Peyer's patch (tissue), 4 donors: Measurements from ENCODE around the gene CLEC5A. TPM values are rescaled to one million over a fixed set of nuclear protein-coding genes. Genes with fewer than 3 reads are reported as not detected.

Source experiments
- DNase-seq, 3 donors: peaks; one replicate each; pipeline ENCODE4 v3.0.0-alpha.2; 2017 to 2019
- H3K27ac ChIP-seq, 4 donors: fragments of 200-600 bp; sonication (generic); one replicate each; pipeline ENCODE4 v1.5.1; 2016 to 2019
- H3K27me3 ChIP-seq, 2 donors: fragments of 200-600 bp; sonication (generic); one replicate each; pipeline ENCODE4 v1.5.1; 2019
- H3K36me3 ChIP-seq, 3 donors: fragments of 200-600 bp; sonication (generic); one replicate each; pipeline ENCODE4 v1.5.1; 2016 to 2019
- H3K4me1 ChIP-seq, 4 donors: fragments of 200-600 bp; sonication (generic); one replicate each; pipeline ENCODE4 v1.5.1; 2016 to 2019
- H3K4me3 ChIP-seq, 4 donors: fragments of 200-600 bp; sonication (generic); 1 replicate in 3 of 4; 2 replicates in 1 of 4; pipeline ENCODE4 v1.5.1; 2016 to 2019; ENCODE audit warnings: mild to moderate bottlenecking in 1 of 4
- H3K9me3 ChIP-seq, 4 donors: fragments of 200-600 bp; sonication (generic); one replicate each; pipeline ENCODE4 v1.5.1; 2016 to 2019; ENCODE audit warnings: mild to moderate bottlenecking in 1 of 4
- CTCF ChIP-seq, 6 experiments: fragments of 450-650 bp in 4 of 6; fragments of 200-600 bp in 2 of 6; sonication (generic) in 1 of 6; IDR thresholded peaks; one replicate each; pipeline ENCODE4 v1.5.1; 2017 to 2019; ENCODE audit warnings: antibody characterized with exemption in 6 of 6, mild to moderate bottlenecking in 3 of 6, moderate library complexity in 1 of 6
- POLR2A ChIP-seq, 2 donors: fragments of 450-650 bp; IDR thresholded peaks; one replicate each; pipeline ENCODE4 v1.5.1; 2017; ENCODE audit warnings: antibody characterized with exemption in 2 of 2, mild to moderate bottlenecking in 2 of 2, moderate library complexity in 2 of 2
- total RNA-seq, 4 donors: library from RNA; depleted of rRNA; stranded (reverse); fragments of >200 nt; gene quantifications; one replicate each; pipeline ENCODE4 v1.1.0, GENCODE V29; 2016

Gene CLEC5A
- total RNA-seq, 4 donors from 2014 or later, result not detected

GRCh38 chr7:141877365-141877764 lies 69.4 kb downstream of the CLEC5A start:
- H3K27me3 ChIP-seq, result no peaks in the 10 kb centered on the region
- DNase-seq, result no peak
- TF ChIP-seq CTCF (IDR thresholded peaks at IDR 0.05) (no peak), POLR2A (IDR thresholded peaks at IDR 0.05) (no peak)
- no peaks in the 10 kb centered on the region for H3K9me3 ChIP-seq
- H3K4me1 ChIP-seq, result no peaks in the 10 kb centered on the region
- no peak overlapping the region for H3K27ac ChIP-seq
- no peak overlapping the region for H3K4me3 ChIP-seq
- no peaks in the 10 kb centered on the region for H3K36me3 ChIP-seq

Other genes with a start within 250 kb of the CLEC5A start
- 10 to 100 TPM; 22.6 to 31.0 (median 26.4) TPM for gene DENND11, start 244.8 kb downstream of the CLEC5A start, total RNA-seq
- not detected for gene WEE2, start 238.6 kb downstream of the CLEC5A start, total RNA-seq
- gene SSBP1, start 208.6 kb downstream of the CLEC5A start, total RNA-seq, result 100 to 1,000 TPM in 1 of 4 donors, 10 to 100 TPM in 3; 54.4 to 106 (median 67.7) TPM
- 1 to 10 TPM; 5.7 to 6.6 (median 6.3) TPM for gene TAS2R3, start 182.9 kb downstream of the CLEC5A start, total RNA-seq
- gene TAS2R4, start 170.3 kb downstream of the CLEC5A start, total RNA-seq, result 1 to 10 TPM in 3 of 4 donors, not detected in 1; 1.9 to 5.6 (median 3.3) TPM
- 1 to 10 TPM; 2.1 to 6.0 (median 5.2) TPM for gene TAS2R5, start 156.8 kb downstream of the CLEC5A start, total RNA-seq
- gene PRSS37, start 105.5 kb downstream of the CLEC5A start, total RNA-seq, result not detected
- gene OR9A4, start 30.6 kb downstream of the CLEC5A start, total RNA-seq, result not detected
- 1 to 10 TPM in 2 of 4 donors, not detected in 2; 1.3 to 2.7 TPM for gene TAS2R38, start 26.8 kb upstream of the CLEC5A start, total RNA-seq
- 100 to 1,000 TPM in 3 of 4 donors, 1 to 10 TPM in 1; 9.1 to 922 (median 596) TPM for gene MGAM, start 48.9 kb upstream of the CLEC5A start, total RNA-seq
- 100 to 1,000 TPM in 1 of 4 donors, 10 to 100 TPM in 3; 11.6 to 116 (median 90.3) TPM for gene MGAM2, start 164.7 kb upstream of the CLEC5A start, total RNA-seq